Measurements from ENCODE around the gene TBL1X.
"Not testable (repeated sequence)": the region's sequence is repeated elsewhere in the genome, so short reads cannot be mapped to it uniquely, and the experiment has no call there.

TBL1X gene

DNA sequence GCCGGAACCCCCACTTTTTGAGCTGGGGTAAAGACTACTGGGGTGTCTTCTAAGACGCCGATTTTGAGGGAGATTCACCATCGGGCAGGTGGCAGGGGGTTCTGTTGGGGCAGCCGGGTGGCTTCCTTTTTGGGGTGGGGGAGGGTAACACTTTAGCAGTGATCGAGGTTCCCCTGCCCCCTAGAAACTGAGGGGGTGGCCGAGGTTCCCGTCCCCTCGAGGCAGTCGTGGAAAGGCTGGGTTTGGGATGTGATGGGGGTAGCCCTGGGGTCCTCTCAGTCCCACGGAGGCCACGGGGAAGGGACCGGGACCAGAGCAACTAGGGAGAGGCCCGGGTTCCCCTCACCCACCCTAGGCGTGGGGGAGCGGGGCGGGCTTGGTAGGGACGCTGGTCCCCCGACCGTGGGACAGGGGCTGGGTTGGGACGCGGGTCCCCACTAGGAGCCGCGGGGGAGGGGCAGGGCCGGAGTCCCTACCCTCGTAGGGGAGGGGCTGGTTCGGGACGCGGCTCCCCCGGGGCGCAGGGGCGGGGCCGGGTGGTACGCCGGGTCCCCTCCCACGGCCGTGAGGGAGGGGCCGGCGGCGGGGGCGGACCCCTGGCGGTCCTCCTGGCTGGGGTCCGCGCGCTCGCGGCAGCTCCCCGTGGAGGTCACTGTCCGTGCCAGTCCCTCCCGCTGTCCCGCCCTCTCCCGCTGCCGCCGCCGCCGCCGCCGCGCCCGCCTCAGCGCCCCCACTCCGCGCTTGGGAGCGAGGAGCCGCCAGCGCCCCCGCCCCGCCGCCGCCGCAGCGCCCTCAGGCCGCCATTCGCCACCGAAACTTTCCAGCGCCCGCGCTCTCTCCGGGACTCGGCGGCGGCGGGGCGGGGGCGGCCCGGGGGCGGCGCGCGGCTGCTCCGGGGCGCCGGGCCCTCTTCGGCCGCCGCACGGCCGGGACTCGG is at the start of gene TBL1X:
Gene TBL1X, plus strand, starts transcription at position 624 of the 937 bp plus-strand sequence. CDS start 188,529 bp downstream, outside the sequence.
- no peak for DNase-seq

DNA sequence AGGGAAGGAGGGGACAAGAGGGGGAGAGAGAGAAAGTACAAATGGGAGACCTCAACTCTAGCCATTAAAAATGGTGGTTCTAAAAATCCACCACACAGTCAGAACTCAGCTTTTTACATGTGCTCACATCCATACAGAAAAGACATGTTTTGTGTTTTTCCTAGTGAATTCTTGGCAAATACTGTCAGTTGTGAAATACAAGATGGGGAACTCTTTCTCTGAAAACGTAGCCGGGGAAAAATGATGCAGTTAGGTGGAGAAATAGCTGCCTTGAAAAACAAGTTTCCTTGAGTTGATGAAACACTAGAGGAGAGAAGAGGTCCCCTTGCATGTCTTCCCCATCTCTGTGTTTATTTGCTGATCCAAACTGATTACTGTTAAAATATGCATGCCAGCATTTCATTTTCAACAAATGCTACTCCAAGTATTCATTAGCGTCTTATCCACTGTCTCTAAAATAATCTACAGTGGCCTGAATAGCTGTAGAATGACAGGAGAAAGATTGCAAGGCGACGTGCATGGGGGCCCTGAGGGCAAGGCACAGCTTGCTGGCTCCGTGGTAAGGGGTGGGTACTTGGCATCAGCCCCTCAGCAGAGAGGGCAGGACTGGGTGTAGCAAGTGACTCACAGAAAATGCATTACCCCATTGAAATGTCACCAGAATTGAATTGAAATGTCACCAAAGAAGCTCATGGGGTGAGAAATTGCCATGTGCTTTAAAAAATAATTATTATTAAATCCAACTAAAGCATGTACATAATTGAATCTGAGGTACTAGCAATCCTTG is 48.1 kb upstream of the TBL1X start:
- DNase-seq, result no peak

GRCh38 chrX:9418262-9418661 is 46.6 kb upstream of the TBL1X start:
- no peak for DNase-seq

DNA sequence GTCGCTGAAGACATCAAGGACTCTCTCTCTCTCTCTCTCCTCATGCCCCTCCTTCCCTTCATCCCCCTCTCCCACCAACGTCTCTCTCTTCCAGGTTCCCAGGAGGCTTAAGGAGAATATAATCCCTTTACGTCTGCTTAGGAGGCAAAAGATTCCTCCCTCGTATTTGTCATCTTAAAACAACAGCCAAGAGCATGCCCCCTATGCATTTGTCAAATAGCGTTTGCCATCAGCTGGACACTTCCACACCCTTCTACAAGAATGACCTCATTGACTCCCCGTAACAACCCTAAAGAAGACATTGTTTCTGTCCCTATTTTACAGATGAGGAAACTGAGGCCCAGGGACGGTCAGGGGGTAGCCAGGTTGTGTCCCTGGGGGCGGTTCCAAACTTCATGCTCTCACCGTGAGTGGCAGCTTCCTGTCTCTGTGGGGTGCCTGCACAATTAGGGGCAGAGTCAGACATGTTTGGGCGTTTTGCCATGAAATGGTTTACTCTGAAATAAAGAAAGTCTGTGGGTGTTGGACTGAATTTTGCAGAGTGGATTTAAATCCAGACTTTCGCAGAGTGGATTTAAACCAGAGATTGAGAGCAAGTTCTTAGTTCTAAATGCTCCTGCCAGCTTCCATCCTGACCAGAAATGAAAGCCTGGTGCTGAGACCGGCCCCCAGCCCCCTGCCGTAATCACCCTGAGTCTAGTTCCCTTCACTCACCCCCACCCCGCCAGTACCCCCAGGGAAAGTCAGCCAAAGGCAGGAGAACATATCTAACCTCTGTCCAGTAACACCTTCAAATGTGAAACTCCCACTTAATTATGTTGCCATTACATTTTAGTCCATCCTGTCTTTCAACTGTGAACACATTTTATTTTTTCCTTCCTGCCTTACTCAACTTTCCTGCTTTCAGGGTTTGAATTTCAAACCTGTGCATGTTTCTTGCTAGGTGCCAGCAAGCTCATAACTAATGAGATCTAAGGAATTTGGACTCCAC is 44.3 kb upstream of the TBL1X start:
- DNase-seq, result no peak

- no peak for DNase-seq
Observed at GRCh38 chrX:9429767-9430166, 35.1 kb upstream of the TBL1X start.

DNA sequence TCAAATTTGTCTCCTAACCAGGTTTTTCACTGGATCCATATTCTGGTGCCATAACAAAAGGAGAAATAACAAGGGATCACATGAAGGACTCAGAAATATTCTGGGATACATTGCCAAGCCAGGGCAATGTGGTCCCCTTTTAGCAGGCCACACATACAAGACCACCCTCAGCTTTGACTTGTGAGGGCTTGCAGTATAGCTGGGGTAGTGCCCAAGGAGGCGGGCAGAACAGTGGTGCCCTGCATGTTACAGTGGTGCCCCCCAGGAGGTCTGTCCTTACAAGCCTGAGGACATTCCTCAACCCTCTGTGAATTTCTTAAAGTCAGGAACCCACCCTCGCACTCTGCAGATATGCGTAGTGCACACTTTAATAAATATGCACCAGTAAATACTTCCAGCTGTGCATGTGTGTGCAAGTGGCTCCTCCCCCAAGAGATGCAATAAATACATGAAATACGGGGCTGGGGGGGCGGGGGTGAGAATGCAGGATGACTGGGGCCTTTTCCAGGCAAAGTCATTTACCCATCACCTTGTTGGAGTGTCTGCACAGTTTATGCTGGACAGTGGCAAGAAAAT is 34.4 kb upstream of the TBL1X start:
- DNase-seq, result no peak

- DNase-seq, result no peak
Observed at GRCh38 chrX:9431281-9431680, 33.6 kb upstream of the TBL1X start.

- no peak for DNase-seq
Observed at GRCh38 chrX:9433596-9433995, 31.3 kb upstream of the TBL1X start.

- DNase-seq, result no peak
Observed at GRCh38 chrX:9434051-9434550, 30.8 kb upstream of the TBL1X start.

DNA sequence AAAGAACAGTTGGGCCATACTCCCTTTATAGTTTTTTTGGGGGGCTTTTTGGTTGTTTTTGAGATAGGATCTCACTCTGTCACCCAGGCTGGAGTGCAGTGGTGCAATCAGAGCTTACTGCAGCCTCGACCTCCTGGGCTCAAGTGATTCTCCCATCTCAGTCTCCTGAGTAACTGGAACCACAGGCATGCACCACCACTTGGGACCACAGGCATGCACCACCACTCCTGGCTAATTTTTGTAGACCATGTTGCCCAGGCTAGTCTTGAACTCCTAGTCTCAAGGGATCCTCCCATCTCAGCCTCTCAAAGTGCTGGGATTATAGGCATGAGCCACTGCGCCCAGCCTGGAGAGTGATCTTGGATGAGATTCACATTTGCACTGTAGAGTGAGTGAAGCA is 29.8 kb upstream of the TBL1X start:
- DNase-seq, result not testable (repeated sequence)

GRCh38 chrX:9436812-9437211 is 28.0 kb upstream of the TBL1X start:
- DNase-seq, result no peak

GRCh38 chrX:9438933-9439494 is 25.8 kb upstream of the TBL1X start:
- no peak for DNase-seq

DNA sequence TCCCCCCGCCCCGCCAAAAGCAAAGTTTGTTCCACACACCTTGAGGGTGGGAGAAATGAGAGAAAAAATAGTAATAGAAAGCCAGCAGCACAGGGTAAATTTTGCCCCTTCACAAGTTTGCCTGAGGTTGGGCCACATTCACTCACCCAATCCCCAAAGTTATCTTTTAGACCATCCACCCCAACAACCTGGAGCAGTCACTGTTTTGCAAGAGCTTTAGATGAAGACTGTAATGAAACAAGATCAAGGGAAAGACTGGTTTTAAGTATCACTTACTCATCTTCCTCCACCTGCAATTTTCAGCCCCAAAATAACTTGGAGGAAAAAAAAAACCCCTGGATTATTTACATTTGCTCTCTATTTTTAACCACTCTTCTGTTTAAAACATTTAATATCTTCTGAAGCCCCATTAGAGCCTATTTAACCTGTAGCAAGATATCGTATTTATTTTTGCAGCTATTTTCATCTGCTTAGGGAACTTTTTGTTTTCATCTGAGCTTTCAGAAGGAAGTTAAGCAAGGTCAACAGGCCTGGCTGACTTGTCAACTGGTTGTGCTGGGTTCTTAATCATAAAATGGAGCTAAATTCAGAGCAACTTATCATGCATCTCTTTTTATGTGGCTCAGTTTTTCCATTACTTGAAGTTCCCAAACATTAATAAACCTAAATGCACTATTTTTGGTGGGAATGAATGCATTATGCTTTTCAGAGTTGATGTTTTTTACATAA is 24.6 kb upstream of the TBL1X start:
- no peak for DNase-seq

DNA sequence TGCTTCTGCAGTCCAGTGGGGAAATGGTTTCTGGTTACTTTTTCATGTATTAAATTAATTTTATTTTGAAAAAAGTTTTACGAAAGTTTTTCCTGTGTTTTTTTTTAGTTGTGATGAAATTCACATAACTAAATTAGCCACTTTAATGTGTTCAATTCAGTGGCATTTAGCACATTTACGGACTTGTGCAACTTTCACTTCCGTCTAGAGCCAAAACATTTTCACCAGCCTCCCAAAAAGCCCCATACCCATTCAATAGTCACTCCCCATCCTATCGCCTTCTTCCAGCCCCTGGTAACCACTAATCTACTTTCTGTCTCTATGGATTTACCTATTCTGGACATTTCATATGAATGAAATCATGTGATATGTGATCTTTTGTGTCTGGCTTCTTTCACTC is 22.8 kb upstream of the TBL1X start:
- no peak for DNase-seq

DNA sequence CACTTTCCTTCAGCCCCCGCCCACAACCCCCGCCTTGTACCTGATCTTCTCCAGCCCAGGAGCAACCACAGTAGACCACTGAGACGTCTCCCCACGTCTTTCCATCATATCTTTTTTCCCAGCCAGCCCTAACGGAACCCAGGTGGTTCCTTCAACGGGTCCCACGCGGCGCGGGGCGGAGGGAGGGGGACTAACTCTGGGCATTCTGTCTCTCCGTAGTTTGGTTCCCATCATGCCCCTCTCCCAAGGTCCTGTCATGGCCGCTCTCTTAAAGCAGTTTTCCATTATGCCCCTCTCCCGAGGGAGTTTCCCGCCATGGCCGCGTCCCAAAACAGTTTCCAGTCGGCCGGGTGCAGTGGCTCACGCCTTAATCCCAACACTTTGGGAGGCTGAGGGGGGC is 21.5 kb upstream of the TBL1X start:
- no peak for DNase-seq

- no peak for DNase-seq
Observed at GRCh38 chrX:9447906-9448305, 17.0 kb upstream of the TBL1X start.

DNA sequence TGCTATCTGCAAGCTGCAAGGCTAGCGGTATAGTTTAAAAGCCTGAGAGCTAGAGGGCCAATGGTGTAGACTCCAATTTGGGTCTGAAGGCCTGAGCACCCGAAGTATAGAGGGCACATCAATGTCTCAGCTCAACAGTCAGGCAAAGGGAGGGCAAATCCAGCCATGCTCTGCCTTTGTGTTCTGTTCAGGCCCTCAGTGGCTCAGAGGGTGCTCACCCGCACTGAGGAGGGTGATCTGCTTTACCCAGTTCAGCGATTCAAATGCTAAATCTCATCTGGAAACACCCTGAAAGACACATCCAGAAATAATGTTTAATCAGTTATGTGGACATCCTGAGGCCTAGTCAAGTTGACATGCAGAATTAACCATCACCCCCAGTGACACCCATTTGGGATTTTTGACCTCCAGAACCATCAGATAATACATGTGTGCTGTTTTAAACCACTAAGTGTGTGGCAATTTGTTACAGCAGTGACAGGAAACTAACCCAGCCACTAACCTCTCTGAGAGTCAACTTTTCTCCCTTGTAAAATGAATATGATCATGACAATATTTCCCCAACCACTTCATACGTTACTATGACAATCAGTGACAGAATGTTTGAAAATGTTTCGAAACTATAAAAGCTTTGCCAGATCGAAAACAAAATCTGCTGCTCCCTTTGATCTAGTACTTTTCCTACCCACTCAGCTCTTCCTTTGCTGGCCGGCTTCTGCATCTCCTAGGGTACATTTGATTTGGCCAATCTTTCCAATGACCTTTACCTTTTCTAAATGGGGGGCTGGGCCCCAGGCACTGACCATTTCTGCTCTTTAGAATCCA is 8.4 kb upstream of the TBL1X start:
- no peak for DNase-seq

DNA sequence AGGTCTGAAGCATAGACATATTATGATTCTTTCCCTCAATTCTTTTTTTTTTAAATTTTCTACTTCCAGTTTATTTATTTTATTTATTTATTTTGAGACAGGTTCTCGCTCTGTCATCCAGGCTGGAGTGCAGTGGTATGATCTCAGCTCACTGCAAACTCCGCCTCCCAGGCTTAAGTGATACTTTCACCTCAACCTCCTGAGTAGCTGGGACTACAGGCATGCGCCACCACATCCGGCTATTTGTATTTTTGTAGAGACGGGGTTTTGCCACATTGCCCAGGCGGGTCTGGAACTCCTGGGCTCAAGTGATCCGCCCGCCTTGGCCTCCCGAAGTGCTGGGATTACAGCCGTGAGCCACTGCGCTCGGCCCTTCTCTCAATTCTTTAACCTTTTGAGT is 6.8 kb upstream of the TBL1X start:
- DNase-seq, result not testable (repeated sequence)

DNA sequence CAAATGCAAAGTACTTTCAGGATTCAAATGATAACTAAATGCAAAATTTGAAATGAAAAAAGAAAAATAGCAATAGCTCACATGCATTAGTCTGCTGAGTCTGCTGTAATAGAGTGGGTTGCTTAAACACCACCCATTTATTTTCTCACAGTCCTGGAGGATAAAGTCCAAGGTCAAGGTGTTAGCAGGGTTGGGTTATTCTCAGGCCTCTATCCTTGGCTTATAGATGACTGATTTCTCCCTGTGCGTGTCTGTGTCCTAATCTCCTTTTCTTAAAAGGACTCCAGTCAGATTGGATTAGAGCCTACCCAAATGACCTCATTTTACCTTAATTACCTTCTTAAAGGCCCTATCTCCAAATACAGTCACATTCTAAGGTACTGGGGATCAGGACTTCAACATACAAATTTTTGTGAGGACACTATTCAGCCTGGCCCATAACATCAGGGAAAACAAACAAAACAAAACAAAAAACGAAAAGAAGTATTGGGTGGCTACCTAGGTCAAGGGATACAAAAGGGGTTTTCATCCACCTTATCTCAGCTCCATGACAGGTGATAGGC is 6.3 kb upstream of the TBL1X start:
- DNase-seq, result no peak

Measured in NCI-H1694 (cell line).